Aorta (tissue), 5 donors: ENCODE data around the gene DOHH. TPM values are rescaled to one million over a fixed set of nuclear protein-coding genes. Genes with fewer than 3 reads are reported as not detected.

ENCODE experiments used
- ATAC-seq: fragments of 200-7000 bp; cut with Tn5 transposase; one replicate; pipeline ENCODE4 v1.9.1; 2022; ENCODE audit warnings: moderate library complexity; ENCODE audit not compliant: low FRiP score
- DNase-seq, 2 donors: peaks; one replicate each; pipeline ENCODE4 v3.0.0-alpha.2; 2020
- H3K27ac ChIP-seq, 2 donors: one replicate each; pipeline ENCODE4 v1.5.1; 2013; ENCODE audit warnings: low read length in 2 of 2, mild to moderate bottlenecking in 2 of 2, moderate library complexity in 2 of 2, control low read depth in 1 of 2, inconsistent platforms in 1 of 2, low read depth in 1 of 2
- H3K27me3 ChIP-seq, 2 donors: one replicate each; pipeline ENCODE4 v1.6.1; 2013; ENCODE audit warnings: control low read depth in 1 of 2, low read length in 1 of 2, mild to moderate bottlenecking in 1 of 2, moderate library complexity in 1 of 2; ENCODE audit not compliant: insufficient read depth in 2 of 2, control insufficient read depth in 1 of 2
- H3K36me3 ChIP-seq, 2 donors: one replicate each; pipeline ENCODE4 v1.6.1; 2013; ENCODE audit warnings: control low read depth in 1 of 2, low read length in 1 of 2, mild to moderate bottlenecking in 1 of 2; ENCODE audit not compliant: insufficient read depth in 2 of 2, control insufficient read depth in 1 of 2
- H3K4me1 ChIP-seq, 2 donors: one replicate each; pipeline ENCODE4 v1.6.1; 2013; ENCODE audit warnings: low read length in 2 of 2, control low read depth in 1 of 2, mild to moderate bottlenecking in 1 of 2, moderate library complexity in 1 of 2; ENCODE audit not compliant: insufficient read depth in 2 of 2, control insufficient read depth in 1 of 2
- H3K4me3 ChIP-seq, 2 donors: one replicate each; pipeline ENCODE4 v1.5.1; 2013; ENCODE audit warnings: low read length in 2 of 2, control low read depth in 1 of 2, mild to moderate bottlenecking in 1 of 2
- H3K9me3 ChIP-seq: one replicate; pipeline ENCODE4 v1.6.1; 2013; ENCODE audit warnings: mild to moderate bottlenecking, low read length; ENCODE audit not compliant: control insufficient read depth
- WGBS, 2 donors: extraction: QIAGEN DNeasy Blood & Tissue Kit; methylation state at CpG; one replicate each; pipeline ENCODE4 v1.1.7; 2013; 5-methylcytosine and 5-hydroxymethylcytosine counted together
- intact Hi-C, 2 donors: fragments of 100-400 bp; cut with DNase I; formaldehyde crosslinking; loops; one replicate each; pipeline versions ENCODE4 v1.14.2 to v1.15.0; 2022
- polyA plus RNA-seq, 2 donors: library from polyadenylated mRNA; stranded (reverse); fragments of 200-250 nt; gene quantifications; one replicate each; pipeline ENCODE4 v1.2.3, GENCODE V29; 2013
- total RNA-seq, 2 donors: library from RNA; stranded (reverse); fragmentation: NEBNext Ultra II Directional; extraction: Animal tissue kit (Norgen Biotek cat#: 25700); gene quantifications; one replicate each; pipeline ENCODE4 v1.2.1, GENCODE V29; 2021
- donor health status: healthy with polysubstance abuse.
- donor health status: Bipolar disorder and iron deficiency.
- donor health status: DM: no; HTN: no; CAD: no.
- donor health status: DM: no; HTN: no; CAD: no.
- donor health status: DM: yes; HTN: yes; CAD: no.

DOHH gene
- total and polyA plus RNA-seq, 4 donors, result 6.1 to 11.5 (median 7.4) TPM

DNA sequence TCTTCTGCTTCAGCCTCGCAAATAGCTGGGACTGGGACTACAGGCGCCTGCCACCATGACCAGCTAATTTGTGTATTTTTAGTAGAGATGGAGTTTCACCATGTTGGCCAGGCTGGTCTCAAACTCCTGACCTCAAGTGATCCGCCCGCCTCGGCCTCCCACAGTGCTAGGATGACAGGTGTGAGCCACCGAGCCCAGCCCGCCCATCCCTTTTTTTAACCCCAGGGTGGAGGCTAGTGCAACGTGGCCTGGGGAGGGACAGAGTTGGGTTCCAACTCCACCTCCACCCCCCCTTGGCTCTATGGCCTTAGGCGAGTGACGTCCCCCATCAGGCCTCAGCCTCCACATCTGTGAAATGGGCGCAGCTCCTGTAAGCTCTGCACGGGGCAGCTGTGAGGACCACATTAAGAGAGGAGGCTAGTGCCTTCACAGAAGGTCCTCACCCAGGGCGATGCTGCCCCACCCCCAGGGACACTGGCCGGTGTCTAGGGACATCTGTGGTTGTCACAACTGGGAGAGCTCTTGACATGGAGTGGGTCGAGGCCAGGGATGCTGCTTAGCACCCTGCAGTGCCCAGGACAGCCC is 57.9 kb downstream of the DOHH start:
- intact Hi-C loops, result no loop called here
- 81 to 88% methylated on average over 15 of the region's 15 CpGs for whole genome bisulfite sequencing, 2 donors
- Histone ChIP-seq H3K27ac (no peak overlapping the region), H3K36me3 (peaks cover 0 to 5% of the 10 kb centered on the region in 2 donors), H3K4me1 (no peaks in the 10 kb centered on the region), H3K9me3 (no peaks in the 10 kb centered on the region), H3K4me3 (no peak overlapping the region), H3K27me3 (no peaks in the 10 kb centered on the region)
- ATAC-seq (no peak), DNase-seq (no peak)

DNA sequence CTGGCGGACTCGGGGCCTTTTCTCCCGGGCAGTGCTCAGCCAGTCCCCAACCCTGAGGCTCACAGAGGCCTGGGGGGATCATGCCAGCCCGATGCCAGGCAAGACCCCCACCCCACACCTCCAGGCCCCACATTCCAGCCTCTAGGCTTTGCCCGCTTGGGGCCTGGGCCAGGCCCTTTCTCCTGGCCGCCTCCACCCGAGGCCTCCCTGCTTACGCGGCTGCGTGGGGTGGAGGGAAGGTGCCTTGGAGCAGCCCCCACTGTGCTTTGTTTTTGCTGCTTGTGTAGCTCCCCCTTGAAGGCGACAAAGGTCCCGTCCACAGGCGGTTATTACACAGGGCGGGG is 58.5 kb downstream of the DOHH start:
- Histone ChIP-seq H3K27me3 (no peaks in the 10 kb centered on the region), H3K9me3 (no peaks in the 10 kb centered on the region), H3K4me1 (no peaks in the 10 kb centered on the region), H3K4me3 (no peak overlapping the region), H3K27ac (no peak overlapping the region), H3K36me3 (peaks cover 0 to 5% of the 10 kb centered on the region in 2 donors)
- 43 to 54% methylated on average over 14 of the region's 14 CpGs for WGBS, 2 donors
- ATAC-seq (no peak), DNase-seq (no peak)
- intact Hi-C loops, result no loop called here

GRCh38 chr19:3441089-3441985 is 59.1 kb downstream of the DOHH start:
- Histone ChIP-seq H3K4me3 (no peak overlapping the region), H3K9me3 (no peaks in the 10 kb centered on the region), H3K4me1 (no peaks in the 10 kb centered on the region), H3K27ac (no peak overlapping the region), H3K36me3 (peaks cover 0 to 5% of the 10 kb centered on the region in 2 donors), H3K27me3 (no peaks in the 10 kb centered on the region)
- intact Hi-C loops, result no loop called here
- ATAC-seq (peak; percentile 34), DNase-seq (peak in 1 of 2 donors; percentile 74)
- 64 to 66% methylated on average over 25 of the region's 25 CpGs for WGBS, 2 donors

Other genes with a start within 250 kb of the DOHH start
- 100 to 1,000 TPM; 175 to 188 TPM for gene NFIC, start 134.1 kb downstream of the DOHH start, total RNA-seq
- gene NFIC, start 134.1 kb downstream of the DOHH start, polyA plus RNA-seq, result 10 to 100 TPM; 37.5 to 37.7 TPM
- not detected for gene SMIM24, start 20.1 kb downstream of the DOHH start, total RNA-seq
- 10 to 100 TPM in 1 of 2 donors, under 1 TPM in 1; 0.67 to 62.6 TPM for gene SMIM24, start 20.1 kb downstream of the DOHH start, polyA plus RNA-seq
- gene SMIM44, start 17.2 kb downstream of the DOHH start, total RNA-seq, result not detected
- gene SMIM44, start 17.2 kb downstream of the DOHH start, polyA plus RNA-seq, result not detected
- gene FZR1, start 5.6 kb upstream of the DOHH start, total RNA-seq, result 10 to 100 TPM; 33.7 to 42.0 TPM
- 10 to 100 TPM in 1 of 2 donors, 1 to 10 TPM in 1; 8.0 to 25.2 TPM for gene FZR1, start 5.6 kb upstream of the DOHH start, polyA plus RNA-seq
- gene TEKTIP1, start 38.5 kb upstream of the DOHH start, total RNA-seq, result 1 to 10 TPM; 1.8 to 2.4 TPM
- gene TEKTIP1, start 38.5 kb upstream of the DOHH start, polyA plus RNA-seq, result under 1 TPM in 1 of 2 donors, not detected in 1; 0.46 TPM
- 10 to 100 TPM; 40.7 to 47.7 TPM for gene MFSD12, start 56.9 kb upstream of the DOHH start, total RNA-seq
- 10 to 100 TPM in 1 of 2 donors, 1 to 10 TPM in 1; 9.5 to 33.9 TPM for gene MFSD12, start 56.9 kb upstream of the DOHH start, polyA plus RNA-seq
- 10 to 100 TPM; 66.3 to 67.8 TPM for gene HMG20B, start 72.3 kb upstream of the DOHH start, total RNA-seq
- 100 to 1,000 TPM in 1 of 2 donors, 10 to 100 TPM in 1; 67.7 to 175 TPM for gene HMG20B, start 72.3 kb upstream of the DOHH start, polyA plus RNA-seq
- 1 to 10 TPM; 2.6 to 5.0 TPM for gene GIPC3, start 84.8 kb upstream of the DOHH start, total RNA-seq
- gene GIPC3, start 84.8 kb upstream of the DOHH start, polyA plus RNA-seq, result 1 to 10 TPM in 1 of 2 donors, under 1 TPM in 1; 0.50 to 1.3 TPM
- 10 to 100 TPM; 36.0 to 40.5 TPM for gene TBXA2R, start 106.2 kb upstream of the DOHH start, total RNA-seq
- 10 to 100 TPM in 1 of 2 donors, 1 to 10 TPM in 1; 9.6 to 30.9 TPM for gene TBXA2R, start 106.2 kb upstream of the DOHH start, polyA plus RNA-seq
- 10 to 100 TPM; 16.4 to 19.3 TPM for gene CACTIN, start 126.1 kb upstream of the DOHH start, total RNA-seq
- gene CACTIN, start 126.1 kb upstream of the DOHH start, polyA plus RNA-seq, result 10 to 100 TPM in 1 of 2 donors, 1 to 10 TPM in 1; 4.5 to 18.2 TPM
- 10 to 100 TPM; 78.7 to 83.3 TPM for gene PIP5K1C, start 199.8 kb upstream of the DOHH start, total RNA-seq
- gene PIP5K1C, start 199.8 kb upstream of the DOHH start, polyA plus RNA-seq, result 10 to 100 TPM; 25.2 to 26.8 TPM
- gene TJP3, start 207.7 kb upstream of the DOHH start, total RNA-seq, result under 1 TPM; 0.26 to 0.60 TPM
- 10 to 100 TPM in 1 of 2 donors, under 1 TPM in 1; 0.84 to 29.2 TPM for gene TJP3, start 207.7 kb upstream of the DOHH start, polyA plus RNA-seq